ENCODE measurements around the gene AQP12B. TPM values are rescaled to one million over a fixed set of nuclear protein-coding genes. Genes with fewer than 3 reads are reported as not detected.
"Not testable (repeated sequence)": the region's sequence is repeated elsewhere in the genome, so short reads cannot be mapped to it uniquely, and the experiment has no call there.

AQP12B gene
- total and polyA plus RNA-seq, 9 of the 15 experiments (the other 6 are each of a cell fraction or from before 2014, with no cell fraction given): not detected

DNA sequence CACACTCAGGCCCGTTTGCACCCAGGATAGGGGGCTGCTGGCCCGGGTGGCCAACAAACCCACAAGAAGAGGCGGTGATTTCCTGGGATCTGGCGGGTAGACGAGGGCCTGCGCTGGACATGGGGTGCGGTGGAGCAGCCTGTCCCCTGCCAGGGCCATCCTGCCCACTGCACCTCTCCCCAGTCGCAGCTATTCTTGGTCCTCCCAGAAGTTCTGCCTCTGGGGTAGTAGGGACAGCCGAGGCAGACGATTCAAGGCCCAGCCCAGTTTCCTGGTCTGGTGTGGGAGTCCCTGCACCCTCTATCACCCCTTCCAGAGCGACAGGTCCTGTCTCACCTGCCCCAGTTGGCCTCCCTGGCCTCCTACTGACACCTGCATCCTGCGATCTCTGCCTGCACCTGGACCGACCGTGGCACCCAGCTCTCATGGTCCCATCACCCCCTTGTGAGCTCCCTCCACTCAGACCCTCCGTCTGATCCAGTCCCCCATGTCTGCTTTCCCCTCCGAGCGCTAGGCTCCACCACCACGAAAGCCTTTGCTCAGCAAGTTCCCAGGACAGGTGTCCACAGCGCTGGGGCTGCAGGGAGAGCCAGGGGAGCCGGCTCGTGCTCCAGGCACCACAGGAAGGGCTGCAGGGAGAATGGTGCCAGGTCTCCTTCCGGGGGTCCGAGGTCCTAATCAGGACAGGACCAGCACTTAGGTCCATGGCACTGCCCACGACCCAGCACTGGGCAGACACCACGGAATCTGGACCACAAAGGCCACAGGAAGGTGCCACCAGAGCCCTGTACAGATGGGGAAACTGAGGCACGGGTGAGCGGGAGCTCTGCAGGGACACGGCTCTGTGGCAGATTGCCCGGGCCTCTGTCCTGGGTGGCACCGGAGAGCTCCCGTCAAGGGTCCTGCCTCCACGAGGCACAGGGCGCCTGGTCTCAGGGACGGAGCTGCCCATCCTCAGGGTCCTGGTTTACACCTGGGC lies 10.2 kb upstream of the AQP12B start:
- H3K9me1 ChIP-seq (ENCODE audit: control insufficient read depth, insufficient read depth, low read length); H3K4me3 ChIP-seq; CTCF ChIA-PET (ENCODE audit: low intra/inter-chr PET ratio); BruUV-seq (replicated peaks); H3K4me1 ChIP-seq (replicated peaks in 1 of 2; ENCODE audit: control insufficient read depth in 2 of 2, insufficient read depth in 2 of 2, low read length in 2 of 2); H3K79me2 ChIP-seq (ENCODE audit: control insufficient read depth, insufficient read depth, low read length); H3K9me3 ChIP-seq (replicated peaks; ENCODE audit: control insufficient read depth, insufficient read depth, low read depth, low read length); H3K27ac ChIP-seq (ENCODE audit: extremely low read depth, low read depth, low read length); H4K20me1 ChIP-seq (replicated peaks; ENCODE audit: control insufficient read depth, insufficient read depth, low read length); POLR2A ChIA-PET; ATAC-seq; intact Hi-C loops (cut with micrococcal nuclease); H3K4me2 ChIP-seq (ENCODE audit: insufficient read depth, low read length); H3K36me3 ChIP-seq (ENCODE audit: control insufficient read depth, insufficient read depth, low read length); FAIRE-seq; H3K27me3 ChIP-seq (ENCODE audit: control insufficient read depth in 2 of 2, insufficient read depth in 2 of 2, low read length in 2 of 2); DNase-seq (ENCODE audit: extremely low read depth in 1 of 4, low spot score in 3 of 4); H2AFZ ChIP-seq (ENCODE audit: low read depth, low read length); H3K9ac ChIP-seq (ENCODE audit: insufficient read depth in 1 of 2, low read depth in 2 of 2, low read length in 2 of 2); in situ Hi-C loops (cut with MboI): not testable (repeated sequence)
- WGBS (ENCODE audit: insufficient coverage, low coverage, missing lambda C conversion rate): 0% methylated on average over 6 of the region's 34 CpGs

DNA sequence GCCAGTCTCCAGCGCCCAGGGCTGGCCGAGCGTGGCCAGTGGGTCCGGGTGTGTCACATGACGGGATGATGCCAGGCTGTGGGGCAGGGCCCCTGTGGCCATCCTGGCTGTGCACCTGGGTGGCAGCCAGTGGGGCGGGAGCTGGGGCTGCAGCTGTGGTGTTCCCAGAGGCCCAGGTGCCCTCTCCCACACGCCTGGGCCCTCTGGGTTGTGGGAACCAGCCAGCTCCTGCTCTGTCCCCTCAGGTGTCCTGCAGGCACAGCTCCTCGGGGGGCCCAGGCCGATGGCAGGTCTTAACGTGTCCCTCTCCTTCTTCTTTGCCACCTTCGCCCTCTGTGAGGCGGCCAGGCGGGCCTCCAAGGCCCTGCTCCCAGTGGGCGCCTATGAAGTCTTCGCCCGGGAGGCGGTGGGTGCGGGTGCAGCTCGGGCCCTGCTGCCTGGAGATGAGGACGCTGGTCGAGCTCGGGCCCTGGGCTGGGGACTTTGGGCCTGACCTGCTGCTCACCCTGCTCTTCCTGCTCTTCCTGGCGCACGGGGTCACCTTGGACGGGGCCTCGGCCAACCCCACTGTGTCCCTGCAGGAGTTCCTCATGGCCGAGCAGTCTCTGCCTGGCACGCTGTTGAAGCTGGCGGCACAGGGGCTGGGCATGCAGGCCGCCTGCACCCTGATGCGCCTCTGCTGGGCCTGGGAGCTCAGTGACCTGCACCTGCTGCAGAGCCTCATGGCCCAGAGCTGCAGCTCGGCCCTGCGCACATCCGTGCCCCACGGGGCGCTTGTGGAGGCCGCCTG lies 9.1 kb upstream of the AQP12B start, which contains the start of gene AQP12A:
TSS of gene AQP12A (plus strand) at position 236 of the 790 bp plus-strand sequence. CDS start at position 284, 48 bp downstream.
- H3K27ac ChIP-seq (ENCODE audit: extremely low read depth, low read depth, low read length); H4K20me1 ChIP-seq (replicated peaks; ENCODE audit: control insufficient read depth, insufficient read depth, low read length); in situ Hi-C loops (cut with MboI); H3K9me3 ChIP-seq (replicated peaks; ENCODE audit: control insufficient read depth, insufficient read depth, low read depth, low read length); POLR2A ChIA-PET; intact Hi-C loops (cut with micrococcal nuclease); H3K4me3 ChIP-seq; FAIRE-seq; DNase-seq (ENCODE audit: extremely low read depth in 1 of 4, low spot score in 3 of 4); H3K9ac ChIP-seq (ENCODE audit: insufficient read depth in 1 of 2, low read depth in 2 of 2, low read length in 2 of 2); CTCF ChIA-PET (ENCODE audit: low intra/inter-chr PET ratio); ATAC-seq; H3K36me3 ChIP-seq (ENCODE audit: control insufficient read depth, insufficient read depth, low read length); H3K4me1 ChIP-seq (replicated peaks in 1 of 2; ENCODE audit: control insufficient read depth in 2 of 2, insufficient read depth in 2 of 2, low read length in 2 of 2); H3K79me2 ChIP-seq (ENCODE audit: control insufficient read depth, insufficient read depth, low read length); BruUV-seq (replicated peaks); H3K9me1 ChIP-seq (ENCODE audit: control insufficient read depth, insufficient read depth, low read length); H3K4me2 ChIP-seq (ENCODE audit: insufficient read depth, low read length); H2AFZ ChIP-seq (ENCODE audit: low read depth, low read length): not testable (repeated sequence)
- peaks cover 0 to 16% of the 10 kb centered on the region in 2 experiments; a peak in 1 of 5 replicates for H3K27me3 ChIP-seq (ENCODE audit: control insufficient read depth in 2 of 2, insufficient read depth in 2 of 2, low read length in 2 of 2)
- 2% methylated on average over 17 of the region's 37 CpGs for WGBS (ENCODE audit: insufficient coverage, low coverage, missing lambda C conversion rate)

DNA sequence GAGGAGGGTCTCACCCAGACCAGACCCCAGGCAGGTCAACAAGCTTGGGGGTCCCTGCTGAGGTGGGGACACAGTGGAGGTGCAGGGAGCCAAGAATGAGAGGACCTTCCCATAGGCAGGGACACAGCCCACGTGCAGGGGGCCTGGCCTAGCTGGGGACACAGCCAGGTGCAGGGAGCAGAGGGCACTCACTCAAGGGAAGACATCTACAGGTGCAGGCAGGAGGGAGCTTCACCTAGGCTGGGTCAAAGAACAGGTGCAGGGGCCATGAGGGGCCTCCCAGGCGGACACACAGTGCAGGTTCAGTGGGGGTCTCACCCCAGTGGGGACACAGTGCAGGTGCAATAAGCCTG lies 8.4 kb upstream of the AQP12B start:
- CTCF ChIA-PET (ENCODE audit: low intra/inter-chr PET ratio); H4K20me1 ChIP-seq (replicated peaks; ENCODE audit: control insufficient read depth, insufficient read depth, low read length): not testable (repeated sequence)
- H3K27me3 ChIP-seq (ENCODE audit: control insufficient read depth in 2 of 2, insufficient read depth in 2 of 2, low read length in 2 of 2): peaks cover 0 to 20% of the 10 kb centered on the region in 2 experiments; a peak in 2 of 5 replicates

More for the DNA sequence above, 8.4 kb upstream of the AQP12B start:
- H3K27ac ChIP-seq (ENCODE audit: extremely low read depth, low read depth, low read length); H3K36me3 ChIP-seq (ENCODE audit: control insufficient read depth, insufficient read depth, low read length); H3K9me3 ChIP-seq (replicated peaks; ENCODE audit: control insufficient read depth, insufficient read depth, low read depth, low read length); BruUV-seq (replicated peaks); H3K4me2 ChIP-seq (ENCODE audit: insufficient read depth, low read length); H3K4me1 ChIP-seq (replicated peaks in 1 of 2; ENCODE audit: control insufficient read depth in 2 of 2, insufficient read depth in 2 of 2, low read length in 2 of 2); H3K4me3 ChIP-seq; H3K9me1 ChIP-seq (ENCODE audit: control insufficient read depth, insufficient read depth, low read length); H3K79me2 ChIP-seq (ENCODE audit: control insufficient read depth, insufficient read depth, low read length); POLR2A ChIA-PET; intact Hi-C loops (cut with micrococcal nuclease); H2AFZ ChIP-seq (ENCODE audit: low read depth, low read length); FAIRE-seq; in situ Hi-C loops (cut with MboI); DNase-seq (ENCODE audit: extremely low read depth in 1 of 4, low spot score in 3 of 4); H3K9ac ChIP-seq (ENCODE audit: insufficient read depth in 1 of 2, low read depth in 2 of 2, low read length in 2 of 2); ATAC-seq: not testable (repeated sequence)
- no CpG with 5 or more reads among the region's 2 CpGs for WGBS (ENCODE audit: insufficient coverage, low coverage, missing lambda C conversion rate)
